ENCODE results near the gene ADCY2.
A peak's percentile ranks its signal among the peaks of the same experiment; 100 is the strongest.

Gene ADCY2

DNA sequence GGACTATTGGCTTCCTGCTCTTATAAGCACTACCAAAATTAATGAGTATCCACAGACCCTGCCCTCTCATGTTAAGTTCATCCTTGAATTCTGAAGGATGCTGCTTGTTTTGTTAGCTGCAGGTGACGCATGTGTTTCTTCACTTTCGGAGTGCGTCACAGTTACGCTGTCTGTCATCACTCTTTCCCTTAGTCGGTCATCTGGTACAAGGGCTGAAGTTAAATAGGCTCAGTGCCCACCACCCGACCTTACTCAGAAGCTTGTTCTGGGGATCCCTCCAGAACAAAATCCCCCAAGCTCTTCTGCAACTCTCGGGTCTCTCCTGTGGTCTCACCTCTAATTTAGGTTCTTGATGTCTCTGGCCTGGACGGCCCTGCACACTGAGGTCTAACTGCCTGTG is 51.0 kb downstream of the ADCY2 start:
- DNase-seq: no peak

DNA sequence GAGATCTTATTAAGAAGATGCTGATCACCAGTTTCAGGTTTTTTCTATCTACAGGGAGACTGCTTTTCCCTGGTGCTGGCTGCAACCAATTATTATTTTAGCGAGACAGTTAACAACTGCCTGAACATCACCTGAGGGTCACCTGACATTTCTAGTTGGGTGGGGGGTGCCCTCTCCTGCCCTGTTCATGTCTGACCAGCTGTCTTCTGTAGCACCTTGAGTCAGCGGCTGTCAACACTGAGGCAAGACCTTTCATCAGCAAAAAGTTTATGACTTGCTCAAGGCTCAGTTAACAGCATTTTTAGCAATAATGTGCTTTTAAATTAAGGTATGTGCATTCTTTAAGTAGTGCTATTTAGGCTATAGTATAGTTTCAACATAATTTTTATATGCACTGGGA is 58.0 kb downstream of the ADCY2 start:
- DNase-seq: no peak

DNA sequence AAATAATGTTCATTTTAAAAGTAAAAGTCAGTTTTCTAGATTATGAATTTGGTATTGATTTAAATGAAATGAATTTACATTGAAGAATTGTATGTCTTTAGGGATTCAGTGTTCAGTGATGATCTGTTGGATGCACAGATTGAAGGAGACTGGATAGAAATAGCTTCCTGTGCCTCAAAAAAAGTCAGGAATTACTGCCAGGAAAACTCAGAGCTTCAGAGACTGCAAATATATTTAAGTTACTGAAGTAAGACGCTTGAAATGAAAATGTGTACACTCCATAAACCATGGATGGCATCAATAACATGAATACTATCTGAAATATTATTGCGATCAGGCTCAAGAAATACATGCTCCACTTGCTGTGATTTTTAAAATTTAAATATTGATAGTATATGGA is 60.3 kb downstream of the ADCY2 start:
- DNase-seq: no peak

DNA sequence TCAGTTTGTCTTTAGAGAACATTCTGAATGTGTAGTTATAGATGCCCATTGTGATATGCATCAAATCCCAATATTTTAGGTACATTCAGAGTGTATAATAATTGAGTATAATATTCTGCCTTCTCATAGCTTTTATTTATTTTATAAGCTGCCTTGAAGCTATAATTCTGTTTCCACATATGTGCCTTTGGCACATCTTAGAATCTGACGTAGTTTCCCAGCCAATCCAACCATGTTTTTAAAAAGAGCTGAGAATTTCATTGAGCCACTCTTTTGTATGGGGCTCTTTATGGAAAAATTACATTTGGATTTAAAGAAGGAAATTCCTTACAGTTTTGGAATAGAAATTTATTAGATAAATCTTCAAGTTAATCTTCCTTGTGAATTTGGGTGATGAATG is 65.4 kb downstream of the ADCY2 start:
- DNase-seq: no peak

DNA sequence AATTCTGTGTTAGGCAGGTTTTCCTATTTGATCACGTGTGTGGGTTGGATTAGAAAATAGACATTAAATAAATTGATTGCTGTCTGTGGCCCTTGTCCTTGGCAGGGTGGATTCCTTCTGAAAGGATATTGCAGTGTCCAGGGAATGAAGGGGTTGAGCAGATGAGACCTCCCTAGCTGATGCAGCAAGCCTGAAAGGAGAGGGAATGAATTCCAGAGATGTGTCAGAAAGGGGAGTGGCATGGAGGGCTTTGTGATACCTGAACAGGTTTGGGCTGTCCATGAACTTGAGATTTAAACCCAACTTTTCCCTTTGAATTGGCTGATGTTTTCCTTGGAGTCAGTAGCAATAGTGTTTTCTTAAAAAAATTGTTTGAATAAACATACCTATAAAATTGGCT is 66.8 kb downstream of the ADCY2 start:
- no peak for DNase-seq

DNA sequence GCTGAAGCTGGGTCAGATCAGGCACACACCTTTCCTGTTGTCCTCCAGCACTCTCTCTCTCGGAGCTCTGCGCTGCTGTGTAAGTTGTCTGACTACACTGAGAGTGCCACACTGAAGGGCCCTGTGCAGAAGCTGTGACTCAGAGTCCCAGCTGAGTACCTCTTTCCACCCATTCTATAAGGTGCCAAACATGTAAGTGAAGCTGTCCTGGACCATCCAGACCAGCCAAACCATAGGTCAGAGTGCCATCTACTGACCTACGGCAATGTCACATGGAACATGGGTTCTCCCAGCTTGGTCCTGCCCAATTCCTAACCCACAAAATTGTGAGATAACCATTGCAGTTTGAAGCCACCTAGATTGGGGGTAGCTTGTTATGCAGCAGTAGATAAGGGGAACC is 68.2 kb downstream of the ADCY2 start:
- DNase-seq: no peak

DNA sequence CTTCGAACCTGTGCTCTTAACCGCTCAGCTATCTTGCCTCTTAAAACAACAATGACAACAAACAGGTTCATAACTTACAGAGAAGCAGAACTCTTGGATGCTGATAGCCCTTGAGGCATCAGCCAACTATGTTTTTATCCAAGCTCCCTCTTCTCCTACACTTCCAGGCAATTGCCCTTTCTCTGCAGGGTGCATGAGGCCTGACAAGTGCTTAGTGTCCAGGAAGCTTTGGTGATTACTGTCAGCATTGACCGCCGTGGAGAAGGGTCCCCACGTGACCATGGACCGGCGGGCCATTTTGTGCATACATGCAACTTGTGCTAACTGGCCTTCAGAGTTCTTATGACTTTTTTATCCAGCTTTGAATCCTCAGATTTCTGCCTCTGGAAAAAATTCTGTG is 71.2 kb downstream of the ADCY2 start:
- no peak for DNase-seq

DNA sequence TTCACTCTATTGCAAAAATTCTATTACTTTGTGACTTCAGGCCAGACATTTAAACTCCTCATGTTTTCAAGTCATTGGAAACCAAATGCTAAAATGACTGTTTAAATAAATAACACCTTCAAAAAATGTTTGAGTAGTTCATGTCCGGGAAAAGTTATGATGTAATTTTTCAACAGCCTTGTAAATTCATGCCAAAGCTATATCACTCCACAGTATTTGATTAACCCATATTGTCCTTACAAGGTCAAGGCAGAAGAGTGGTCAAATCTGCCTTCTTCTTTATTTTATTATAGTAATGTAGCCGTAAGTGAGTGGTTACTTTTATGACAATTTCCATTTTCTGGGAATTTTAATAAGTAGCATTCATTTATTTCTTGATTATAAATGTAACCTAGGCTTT is 72.8 kb downstream of the ADCY2 start:
- DNase-seq: no peak

DNA sequence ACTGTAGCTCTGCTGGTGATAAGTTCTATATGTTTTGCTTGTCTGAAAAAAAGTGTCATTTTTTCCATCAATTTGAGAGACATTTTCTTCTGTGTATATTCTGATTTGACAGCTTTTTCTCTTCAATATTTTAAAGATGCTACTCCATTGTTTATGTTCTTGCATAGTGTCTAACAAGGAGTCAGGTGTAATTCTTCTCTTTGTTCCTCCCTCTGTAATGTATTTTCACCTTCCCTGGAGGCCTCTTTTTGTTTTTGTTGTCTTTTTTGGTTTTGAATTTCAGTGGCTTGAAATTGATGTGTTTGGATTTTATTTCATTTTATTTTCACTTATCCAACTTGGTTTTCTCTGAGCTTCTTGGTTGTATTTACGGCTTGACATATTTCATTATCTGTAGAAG is 75.8 kb downstream of the ADCY2 start:
- DNase-seq: no peak

DNA sequence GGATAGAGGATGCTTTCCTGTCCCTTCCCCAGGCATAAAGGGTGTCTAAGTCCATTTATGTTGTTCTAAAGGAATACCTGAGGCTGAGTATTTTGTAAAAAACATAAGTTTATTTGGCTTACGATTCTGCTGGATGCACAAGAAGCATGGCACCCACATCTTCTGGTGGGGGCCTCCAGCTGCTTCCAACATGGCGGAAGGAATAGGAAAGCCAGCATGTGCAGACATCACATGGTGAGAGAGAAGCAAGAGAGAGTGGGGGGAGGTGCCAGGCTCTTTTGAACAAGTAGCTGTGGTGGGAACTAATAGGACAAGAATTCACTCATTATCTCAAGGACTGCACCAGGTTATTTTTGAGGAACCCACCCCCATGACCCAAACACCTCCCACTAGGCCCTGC is 77.2 kb downstream of the ADCY2 start:
- no peak for DNase-seq

DNA sequence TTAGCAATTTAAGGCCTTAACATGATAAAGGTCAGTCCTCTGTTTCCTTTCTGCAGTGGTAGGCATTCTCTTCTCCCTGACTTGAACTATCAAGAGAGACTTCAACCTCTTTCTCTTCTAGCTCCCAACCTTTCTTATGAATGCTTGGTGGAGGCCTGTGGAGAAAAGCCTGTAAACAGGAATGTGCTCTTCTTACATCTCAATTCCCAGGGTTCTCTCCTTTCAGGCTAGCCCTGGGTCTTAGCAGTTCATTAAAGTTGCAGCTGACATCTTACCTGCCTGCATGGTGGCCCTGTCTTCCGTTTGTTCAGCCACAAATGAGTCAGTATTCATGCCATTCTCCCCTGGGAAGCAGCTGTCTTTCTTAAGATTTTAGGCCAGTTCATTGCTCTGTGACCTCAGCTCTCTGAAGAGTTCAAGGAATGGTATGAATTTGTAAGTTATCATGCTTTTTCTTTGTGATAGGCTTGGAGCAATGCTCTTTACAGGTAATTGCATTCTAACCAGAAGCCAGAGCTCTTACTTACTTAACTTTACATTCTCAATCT is 77.8 kb downstream of the ADCY2 start:
- DNase-seq: no peak

DNA sequence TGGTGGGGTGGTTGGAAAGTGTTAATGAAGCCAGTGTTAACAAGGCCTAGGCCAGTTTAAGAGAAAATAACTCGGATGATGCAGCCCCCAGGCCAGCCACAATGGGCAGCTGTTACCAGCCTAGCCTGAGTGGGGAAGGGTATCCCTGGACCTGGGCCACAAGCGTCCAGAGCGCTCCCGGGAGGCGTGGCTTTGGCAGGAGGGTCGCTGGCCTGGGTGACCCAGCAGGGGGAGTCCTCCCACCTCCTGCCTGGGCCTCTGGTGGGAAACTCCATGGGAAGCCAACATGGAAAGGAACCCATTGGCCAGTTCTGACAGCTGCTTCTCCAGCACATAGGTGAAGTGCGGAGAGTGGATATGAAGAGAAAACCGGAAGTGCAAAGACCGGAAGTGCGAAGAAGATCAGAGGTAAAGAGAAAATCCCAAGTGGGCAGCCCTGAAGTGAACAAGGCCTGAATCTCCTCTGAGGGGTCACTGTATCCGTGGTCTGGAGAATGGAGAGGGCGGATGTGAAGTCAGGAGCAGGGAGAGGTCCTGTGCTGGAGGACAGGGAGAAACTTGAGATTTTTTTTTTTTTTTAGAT is 79.0 kb downstream of the ADCY2 start:
- no peak for DNase-seq

DNA sequence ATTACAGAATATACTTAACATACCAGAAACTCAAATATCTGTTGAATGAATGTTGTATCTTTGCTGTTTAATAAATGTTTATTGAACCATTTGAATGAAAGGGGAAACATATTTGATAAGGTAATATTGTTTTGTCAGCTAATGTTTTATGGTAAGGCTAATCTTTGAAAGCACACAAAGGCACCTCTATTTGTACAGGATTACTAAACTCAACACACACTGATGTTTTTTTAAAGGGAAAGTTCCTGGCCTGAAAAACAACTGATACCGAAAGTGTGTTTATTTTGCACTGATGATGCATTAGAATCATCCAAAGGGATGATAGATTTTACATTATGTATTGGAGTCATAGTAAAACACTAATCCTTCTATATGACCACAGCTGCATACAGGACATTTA is 82.5 kb downstream of the ADCY2 start:
- no peak for DNase-seq

DNA sequence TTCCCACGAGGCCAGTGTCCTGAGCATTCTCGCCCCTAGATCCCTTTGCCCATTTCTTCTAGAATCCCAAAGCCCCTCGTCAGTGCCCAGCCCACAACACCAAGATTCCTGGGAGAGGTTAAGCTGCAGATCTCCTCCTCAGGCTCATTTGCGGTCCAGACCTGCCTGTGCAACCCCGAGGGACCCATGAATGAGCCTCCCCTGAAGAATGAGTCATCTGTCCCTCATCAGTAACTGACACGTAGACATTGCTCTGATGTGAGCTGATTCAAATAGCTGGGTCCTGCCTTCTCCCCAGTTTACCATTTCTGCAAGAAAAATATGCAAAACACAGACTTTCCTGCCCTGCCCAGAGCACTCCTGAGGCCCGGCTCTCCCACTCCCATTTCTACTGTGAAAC is 92.8 kb downstream of the ADCY2 start:
- no peak for DNase-seq

DNA sequence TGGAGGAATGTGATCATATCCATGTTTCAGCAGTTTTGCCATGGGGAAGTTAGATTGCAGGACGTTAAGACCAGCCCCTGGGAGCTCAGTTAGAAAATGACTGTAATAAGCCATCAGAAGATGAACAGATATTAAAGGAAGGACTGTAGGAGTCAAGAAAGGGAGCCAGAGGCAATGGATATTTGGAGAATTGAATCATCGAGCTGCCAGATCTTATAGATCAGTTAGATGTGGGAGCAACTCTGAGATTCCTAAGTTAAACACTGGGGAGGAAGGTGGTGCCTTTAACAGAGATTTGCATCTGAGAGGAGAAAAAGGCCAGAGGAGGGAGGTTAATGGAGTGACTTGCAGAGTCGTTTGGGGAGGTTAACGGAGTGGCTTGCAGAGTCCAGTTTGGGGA is 96.4 kb downstream of the ADCY2 start:
- DNase-seq: no peak

DNA sequence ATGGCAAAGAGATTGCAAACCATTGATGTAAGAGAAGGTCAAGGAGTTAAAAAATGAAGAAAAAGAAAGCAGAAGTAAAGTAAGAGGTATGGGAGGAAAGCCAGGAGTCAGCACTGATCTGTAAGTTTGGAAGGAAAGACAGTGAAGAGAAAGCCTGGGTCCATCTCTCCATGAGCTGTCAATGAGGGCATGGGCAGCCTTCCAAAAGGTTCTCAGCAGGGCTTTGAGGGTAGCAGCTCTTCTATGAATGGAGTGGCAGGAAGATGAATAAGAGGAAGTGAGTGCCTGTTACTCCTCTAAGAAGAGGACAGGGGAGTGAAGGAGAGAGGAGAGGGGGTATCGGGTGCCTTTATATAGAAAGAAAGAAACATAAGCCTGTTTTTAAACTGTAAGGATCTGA is 97.1 kb downstream of the ADCY2 start:
- DNase-seq: no peak

DNA sequence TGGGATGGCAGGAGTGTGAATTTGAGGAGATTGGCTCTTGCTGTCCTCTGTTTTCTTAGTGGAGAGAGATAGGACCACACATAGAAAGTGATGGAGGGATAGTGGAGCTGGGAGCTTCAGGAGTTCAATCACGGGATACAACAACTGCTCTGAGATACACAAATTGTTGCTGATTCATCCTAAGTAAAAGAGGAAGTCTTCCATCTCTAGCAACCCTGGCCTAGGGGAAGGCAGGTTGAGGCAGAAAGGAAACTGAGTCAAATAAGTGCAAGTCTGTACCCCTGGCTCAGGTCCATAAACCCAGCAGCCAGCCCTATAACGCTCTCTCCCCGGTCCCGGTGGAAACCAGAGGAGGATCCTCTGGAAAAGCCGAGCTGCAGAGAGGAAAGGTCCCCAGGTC is 97.7 kb downstream of the ADCY2 start:
- DNase-seq: no peak

DNA sequence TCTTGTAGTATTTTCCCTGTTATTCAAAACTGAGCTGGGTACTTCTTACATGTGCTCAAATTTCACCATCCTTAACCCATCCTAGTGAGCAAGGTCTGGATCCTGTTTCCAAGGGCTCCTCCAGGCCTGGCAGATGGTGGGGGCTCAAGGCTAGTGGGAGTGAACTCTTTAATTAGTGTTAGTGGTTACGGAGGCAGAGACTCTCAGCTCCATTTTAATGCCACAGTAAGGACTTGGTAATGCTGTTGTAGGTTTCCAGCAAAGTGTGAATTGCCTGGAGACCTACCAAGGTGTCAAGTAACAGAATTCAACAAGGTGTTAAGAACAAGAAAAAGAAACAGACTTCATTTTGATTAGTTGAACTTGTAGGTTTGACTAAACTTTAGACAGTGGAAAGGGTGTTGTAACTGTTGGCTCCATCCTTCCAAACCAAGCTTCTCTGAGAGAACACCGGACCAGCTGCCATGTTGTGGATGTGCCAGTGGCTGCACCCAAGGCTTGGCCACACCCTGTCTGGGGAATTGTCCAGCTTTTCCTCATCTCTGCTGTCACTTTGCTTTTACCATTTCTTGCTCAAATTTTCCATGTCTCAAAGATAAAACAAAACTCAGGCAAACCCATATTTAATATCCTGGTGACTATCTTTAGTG is 98.7 kb downstream of the ADCY2 start:
- peak; percentile 80 for DNase-seq

DNA sequence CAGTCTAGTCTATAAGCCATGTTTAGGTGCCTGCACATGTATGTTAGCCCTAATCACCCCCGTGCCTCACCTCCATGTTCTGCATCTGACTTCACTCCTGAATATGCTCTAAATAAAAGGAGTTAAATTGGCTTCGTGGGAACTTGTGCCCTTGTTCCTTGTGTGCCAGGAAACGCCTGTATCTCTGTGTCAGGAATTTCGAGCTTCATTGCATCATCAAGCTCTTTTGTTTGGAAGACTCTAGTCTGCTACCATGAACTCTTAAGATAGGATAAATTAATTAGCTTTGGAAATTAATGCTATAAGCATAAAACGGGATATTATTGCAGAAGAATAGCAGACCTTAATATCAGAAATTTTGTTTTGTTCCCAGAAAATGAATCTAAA is 99.2 kb downstream of the ADCY2 start:
- no peak for DNase-seq

DNA sequence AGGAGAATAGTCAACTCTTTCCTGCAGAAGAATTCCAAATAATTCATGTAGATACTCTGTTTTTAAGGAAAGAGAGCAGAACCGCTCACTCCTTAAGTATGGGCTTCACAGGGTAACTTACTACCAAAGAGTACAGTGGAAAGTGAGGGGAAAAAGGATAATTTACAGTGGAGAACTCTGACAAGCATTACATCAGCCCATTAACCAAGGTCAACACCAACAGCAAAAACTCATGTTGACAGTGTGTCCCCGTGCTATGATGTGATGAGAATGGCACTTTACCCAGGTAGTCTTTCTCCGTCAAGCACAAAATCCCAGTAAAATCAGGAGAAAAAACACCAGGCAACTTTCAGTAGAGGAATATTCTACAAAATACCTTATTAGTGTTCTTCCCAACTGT is 104.3 kb downstream of the ADCY2 start:
- DNase-seq: no peak

DNA sequence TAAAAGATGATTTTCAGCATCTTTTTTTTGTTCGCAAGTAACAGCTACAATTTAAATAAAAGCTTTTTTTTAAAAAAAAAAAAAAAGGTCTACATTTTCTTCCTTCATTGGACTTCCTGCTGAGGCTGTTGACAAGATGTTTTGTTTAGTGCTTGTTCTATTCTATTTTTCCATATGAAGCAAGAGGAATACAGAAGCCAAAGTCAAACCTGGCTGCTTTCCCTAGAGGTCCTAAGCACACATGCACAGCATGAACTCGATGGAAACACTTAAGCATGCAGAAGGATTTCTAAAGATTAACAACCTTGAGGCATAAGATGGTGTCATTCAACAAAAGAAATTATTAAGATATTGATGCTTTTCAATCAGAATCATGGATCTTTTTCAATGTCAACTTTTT is 105.1 kb downstream of the ADCY2 start:
- DNase-seq: no peak

DNA sequence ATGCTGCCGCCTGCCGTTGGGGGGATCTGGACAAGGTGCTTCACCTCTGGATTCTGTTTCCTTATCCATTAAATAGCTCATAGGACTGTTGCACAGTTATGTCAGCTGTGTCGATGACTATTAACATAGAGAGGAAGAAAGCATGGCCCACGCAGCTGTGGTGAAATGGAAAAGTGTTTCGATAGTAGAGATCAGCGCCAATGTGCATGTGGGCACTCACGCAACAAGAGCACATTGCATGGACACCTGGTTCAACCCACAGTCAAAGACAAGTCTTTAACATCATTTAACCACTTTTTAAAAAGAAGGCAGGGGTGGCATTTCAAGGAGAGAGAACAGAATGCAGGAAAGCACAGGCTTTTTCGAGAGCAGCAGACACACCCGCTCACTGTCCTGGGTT is 107.6 kb downstream of the ADCY2 start:
- DNase-seq: no peak

DNA sequence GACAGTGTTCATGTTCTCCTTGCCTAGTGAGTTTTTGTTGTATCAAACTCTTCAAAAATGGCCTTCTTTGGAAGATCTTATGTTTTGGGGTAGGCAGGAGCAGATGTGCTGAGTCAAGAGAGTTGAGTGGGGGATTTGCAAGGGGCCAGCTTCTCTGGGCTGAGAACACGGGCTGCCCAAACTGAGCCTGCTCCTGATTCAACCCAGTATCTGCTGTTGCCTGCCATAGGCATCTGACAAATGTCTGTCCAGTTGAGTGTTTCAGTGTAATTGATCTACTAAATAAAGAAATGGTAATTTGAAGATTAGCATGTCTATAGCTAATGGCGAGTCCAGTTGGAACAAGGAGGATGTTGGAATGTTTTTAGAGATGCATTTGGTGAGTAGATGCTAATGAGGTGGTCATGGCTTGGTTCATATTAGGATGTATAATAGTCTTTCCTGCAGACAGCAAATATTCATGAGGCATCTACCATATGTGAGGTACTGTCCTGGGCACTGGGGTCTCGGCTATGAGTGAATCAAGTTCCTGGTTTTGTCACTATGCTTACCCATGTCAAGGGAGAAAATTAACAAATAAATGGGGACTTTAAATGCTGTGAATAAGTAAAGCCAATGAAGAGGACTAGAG is 119.5 kb downstream of the ADCY2 start:
- no peak for DNase-seq

DNA sequence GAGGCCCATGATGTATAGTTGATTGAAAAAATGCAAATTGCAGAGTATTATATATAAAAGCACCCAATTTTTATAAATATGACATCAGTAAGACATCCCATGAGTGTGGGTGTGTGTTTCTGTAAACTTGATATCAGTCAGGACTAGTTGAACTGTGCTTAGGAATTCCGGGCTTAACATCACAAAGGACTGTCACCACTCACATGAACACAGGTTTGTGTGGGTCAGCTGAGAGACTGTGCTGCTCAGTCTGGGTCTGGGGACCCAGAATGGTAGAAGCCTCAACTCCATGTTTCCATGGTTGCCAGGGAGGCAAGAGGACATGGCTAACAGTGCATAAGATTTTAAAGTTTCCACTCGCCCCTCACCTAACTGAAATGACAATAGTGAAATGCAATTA is 120.3 kb downstream of the ADCY2 start:
- no peak for DNase-seq

DNA sequence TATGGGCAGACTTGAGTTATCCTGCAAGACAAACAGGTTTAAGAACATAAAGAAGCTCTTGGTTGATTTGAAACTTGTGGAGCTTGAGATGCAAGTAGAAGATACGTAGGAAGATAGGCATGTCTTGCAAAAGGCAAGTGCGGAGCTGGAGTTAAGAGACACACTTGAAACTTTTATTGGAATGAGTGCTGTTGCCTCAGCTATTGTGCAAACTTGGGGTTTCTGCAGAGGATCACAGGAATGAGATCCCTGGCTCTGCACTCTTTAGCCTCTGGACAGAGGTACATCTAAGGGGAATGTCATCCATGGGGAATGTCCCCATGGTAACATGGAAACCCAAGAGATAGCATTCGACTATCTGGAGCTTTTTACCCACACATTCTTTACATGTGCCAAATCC is 121.1 kb downstream of the ADCY2 start:
- DNase-seq: no peak

Data from DMS 273 treated with DMSO at 0.1 percent for 48 hours (cell line).